IPS DF 19.7 (cell line): Measurements from ENCODE around the gene HSBP1L1.

ENCODE experiments used
- DNase-seq: peaks from one replicate; pipeline ENCODE4 v3.0.0-alpha.2; 2013; ENCODE audit warnings: low read depth, low spot score

HSBP1L1 gene

DNA sequence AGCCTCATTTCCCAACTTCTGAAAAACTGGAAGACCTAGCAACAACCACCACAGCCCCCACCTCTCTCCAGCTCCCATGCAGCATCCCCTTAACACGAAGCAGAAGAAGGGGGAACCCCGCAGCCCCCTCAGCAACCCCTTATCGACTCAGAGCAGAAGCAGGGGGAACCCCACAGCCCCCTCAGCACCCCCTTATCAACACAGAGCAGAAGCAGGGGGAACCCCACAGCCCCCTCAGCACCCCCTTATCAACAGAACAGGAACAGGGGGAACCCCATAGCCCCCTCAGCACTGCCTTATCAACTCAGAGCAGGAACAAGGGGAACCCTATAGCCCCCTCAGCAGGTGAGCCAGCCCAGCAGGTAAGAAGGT, 19.7 kb upstream of the HSBP1L1 start:
- DNase-seq = no peak

DNA sequence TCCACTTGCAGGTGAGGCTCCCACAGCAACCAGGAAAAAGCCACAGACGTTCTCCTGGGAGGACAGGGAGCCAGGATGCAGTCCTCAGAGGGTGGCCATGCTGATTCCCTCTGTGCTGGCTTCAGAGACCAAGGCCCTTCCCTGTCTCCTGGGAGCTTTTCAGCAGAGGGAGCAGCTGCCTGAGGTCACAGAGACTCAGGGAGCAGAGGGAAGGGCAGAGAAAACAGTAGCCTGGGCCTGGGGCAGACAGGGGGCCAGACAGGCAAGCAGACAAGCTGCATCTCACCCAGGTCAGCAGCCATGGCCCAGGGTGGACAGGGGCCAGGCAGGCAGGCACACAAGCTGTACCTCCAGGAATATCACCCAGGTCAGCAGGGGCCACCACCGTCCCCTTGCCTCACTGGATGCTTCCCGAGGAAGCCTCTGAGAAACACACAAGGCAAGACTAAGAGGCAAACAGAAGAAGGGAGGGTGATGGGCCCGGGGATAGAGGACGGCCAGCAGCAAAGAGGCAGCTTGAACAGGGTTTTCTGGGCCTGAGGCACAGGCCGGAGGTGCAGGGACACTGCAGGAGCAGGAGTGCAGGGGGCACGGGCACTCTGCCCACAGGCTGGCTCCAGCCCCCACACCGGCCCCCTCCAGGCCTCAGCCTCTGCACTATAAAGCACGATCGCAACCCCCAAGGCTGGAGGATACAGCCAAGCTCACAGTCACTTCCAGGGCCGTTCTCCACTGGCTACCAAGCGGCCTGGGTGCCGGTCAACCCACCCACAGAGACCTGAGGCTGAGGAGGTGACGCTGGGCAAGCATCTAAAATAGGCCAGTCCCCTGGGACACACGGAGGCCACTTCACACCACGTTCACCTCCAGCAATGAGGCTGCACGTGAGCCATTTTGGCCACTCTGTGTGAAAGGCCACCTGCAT, 19.1 kb upstream of the HSBP1L1 start:
- DNase-seq = no peak

GRCh38 chr18:79947054-79947755, 17.2 kb upstream of the HSBP1L1 start:
- DNase-seq = no peak

GRCh38 chr18:79947881-79948610, 16.4 kb upstream of the HSBP1L1 start:
- no peak for DNase-seq

- DNase-seq = no peak
Observed at GRCh38 chr18:79948719-79949411, 15.6 kb upstream of the HSBP1L1 start.

DNA sequence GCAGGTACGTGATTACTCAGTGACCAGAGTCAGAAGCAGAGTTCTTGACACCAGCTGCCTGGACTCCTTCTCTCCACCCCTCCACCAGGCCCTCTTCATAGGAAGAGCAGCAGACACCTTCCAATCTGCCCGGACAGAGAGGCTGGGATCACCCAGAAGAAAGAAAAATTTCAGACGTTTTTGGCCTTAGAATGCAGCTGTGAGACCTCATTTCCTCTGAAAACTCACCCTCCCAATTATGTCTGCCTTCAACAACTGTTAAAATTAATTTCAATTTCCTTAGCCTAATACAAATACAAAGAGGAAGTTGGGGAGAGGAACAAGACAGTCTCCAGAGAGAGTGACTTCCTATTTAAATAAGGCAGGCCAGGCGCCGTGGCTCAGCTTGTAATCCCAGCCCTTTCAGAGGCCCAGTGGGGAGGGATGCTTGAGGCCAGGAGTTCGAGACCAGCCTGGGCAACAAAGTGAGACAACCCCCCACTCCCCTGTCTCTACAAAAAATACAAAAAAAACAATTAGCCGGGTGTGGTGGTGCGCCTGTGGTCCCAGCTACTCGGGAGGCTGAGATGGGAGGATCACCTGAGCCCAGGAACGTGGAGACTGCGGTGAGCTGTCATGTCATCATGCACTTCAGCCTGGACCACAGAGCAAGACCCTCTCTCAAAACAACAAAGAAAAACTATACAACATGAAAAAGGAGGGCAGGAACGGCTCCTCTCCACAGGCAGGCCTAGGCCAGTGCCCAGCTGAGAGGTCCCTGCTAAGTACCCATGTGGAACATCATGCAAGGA, 14.6 kb upstream of the HSBP1L1 start:
- DNase-seq = no peak

GRCh38 chr18:79950515-79951341, 13.7 kb upstream of the HSBP1L1 start:
- DNase-seq = no peak

GRCh38 chr18:79951545-79952455, 12.6 kb upstream of the HSBP1L1 start, which contains the start of gene SLC66A2:
SLC66A2 (minus strand) TSS chr18:79951653; CDS start chr18:79950926, 727 bp downstream.
- DNase-seq = no peak

GRCh38 chr18:79952456-79952995, 11.9 kb upstream of the HSBP1L1 start:
- no peak for DNase-seq

GRCh38 chr18:79952996-79953559, 11.4 kb upstream of the HSBP1L1 start:
- DNase-seq = no peak

- DNase-seq = no peak
Observed at GRCh38 chr18:79953971-79954651, 10.3 kb upstream of the HSBP1L1 start.

GRCh38 chr18:79954791-79955190, 9.7 kb upstream of the HSBP1L1 start:
- DNase-seq = no peak

DNA sequence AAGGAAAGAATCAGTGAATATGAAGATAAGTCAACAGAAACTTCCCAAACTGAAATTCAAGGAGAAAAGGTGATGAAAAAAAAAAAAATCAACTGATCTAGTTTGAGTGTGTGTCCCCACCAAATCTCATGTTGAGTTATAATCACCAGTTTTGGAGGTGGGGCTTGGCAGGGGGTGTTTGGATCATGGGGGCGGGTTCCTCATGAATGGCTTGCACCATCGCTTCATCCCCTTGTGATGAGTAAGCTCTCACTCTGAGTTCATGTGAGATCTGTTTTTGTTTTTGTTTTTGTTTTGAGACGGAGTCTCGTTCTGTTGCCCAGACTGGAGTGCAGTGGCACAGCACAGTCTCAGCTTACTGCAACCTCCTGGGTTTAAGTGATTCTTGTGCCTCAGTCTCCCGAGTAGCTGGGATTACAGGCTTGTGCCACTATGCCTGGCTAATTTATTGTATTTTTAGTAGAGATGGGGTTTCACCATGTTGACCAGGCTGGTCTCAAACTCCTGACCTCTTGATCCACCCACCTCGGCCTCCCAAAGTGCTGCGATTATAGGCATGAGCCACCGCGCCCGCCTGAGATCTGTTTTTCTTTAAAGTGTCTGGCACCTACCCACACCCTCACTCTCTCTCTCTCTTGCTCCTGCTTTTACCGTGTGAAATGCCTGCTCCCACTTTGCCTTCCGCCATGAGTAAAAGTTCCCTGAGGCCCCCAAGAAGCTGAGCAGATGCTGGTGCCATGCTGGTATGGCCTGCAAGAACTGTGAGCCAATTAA, 9.0 kb upstream of the HSBP1L1 start:
- DNase-seq = no peak

GRCh38 chr18:79956276-79956675, 8.2 kb upstream of the HSBP1L1 start:
- no peak for DNase-seq

DNA sequence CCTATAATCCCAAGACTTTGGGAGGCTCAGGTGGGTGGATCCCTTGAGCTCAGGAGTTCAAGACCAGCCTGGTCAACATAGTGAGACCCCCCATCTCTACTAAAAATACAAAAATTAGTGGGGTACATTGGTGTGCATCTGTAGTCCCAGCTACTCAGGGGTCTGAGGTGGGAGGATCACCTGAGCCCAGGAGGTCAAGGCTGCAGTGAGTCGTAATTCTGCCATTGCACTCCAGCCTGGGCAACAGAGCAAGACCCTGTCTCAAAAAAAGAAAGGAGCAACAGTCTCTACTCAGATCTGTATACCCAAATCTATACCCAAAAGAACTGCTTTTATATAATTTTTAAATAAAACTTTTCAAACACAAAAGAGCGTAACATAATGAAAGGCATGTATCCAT, 5.5 kb upstream of the HSBP1L1 start:
- no peak for DNase-seq

- peak; percentile 35 for DNase-seq
Observed at GRCh38 chr18:79960161-79960801, 4.2 kb upstream of the HSBP1L1 start.
